Keratinocyte (primary cell): Measurements from ENCODE around the gene CCT7. TPM values are rescaled to one million over a fixed set of nuclear protein-coding genes. Genes with fewer than 3 reads are reported as not detected.

ENCODE experiments used
- DNase-seq: peaks from one replicate; pipeline ENCODE4 v3.0.0-alpha.2; 2011; ENCODE audit warnings: low read depth, missing footprints, low spot score
- FAIRE-seq: peaks from 2 replicates; lab custom pipeline; 2011; peaks lifted over from hg19 to GRCh38; lab: Jason Lieb, UNC
- H2AFZ ChIP-seq: 2 replicates; pipeline ENCODE4 v1.6.0; 2012; ENCODE audit warnings: low read length, control low read depth, inconsistent platforms; ENCODE audit not compliant: control insufficient read depth
- H3K27ac ChIP-seq: 2 replicates; pipeline ENCODE4 v1.5.1; 2011; ENCODE audit warnings: low read length; ENCODE audit not compliant: control insufficient read depth, insufficient read depth
- H3K27me3 ChIP-seq: 3 replicates; pipeline ENCODE4 v1.6.0; 2011; ENCODE audit warnings: low read length; ENCODE audit not compliant: control insufficient read depth, insufficient read depth; ENCODE audit errors: extremely low read depth
- H3K36me3 ChIP-seq, 2 experiments: 2 replicates in 1 of 2; 3 replicates in 1 of 2; pipeline ENCODE4 v1.5.1; 2011; ENCODE audit warnings: low read length in 2 of 2, mild to moderate bottlenecking in 1 of 2; ENCODE audit not compliant: control insufficient read depth in 2 of 2, insufficient read depth in 2 of 2; ENCODE audit errors: extremely low read depth in 1 of 2
- H3K4me1 ChIP-seq: 3 replicates; pipeline ENCODE4 v1.5.1; 2011; ENCODE audit warnings: low read length; ENCODE audit not compliant: control insufficient read depth, insufficient read depth; ENCODE audit errors: extremely low read depth
- H3K4me2 ChIP-seq: 3 replicates; pipeline ENCODE4 v1.6.0; 2011; ENCODE audit warnings: low read depth, low read length; ENCODE audit not compliant: control insufficient read depth, insufficient read depth; ENCODE audit errors: extremely low read depth
- H3K4me3 ChIP-seq, 3 experiments: fragments of 200-600 bp in 1 of 3; sonication (generic) in 1 of 3; 2 replicates in 2 of 3; 3 replicates in 1 of 3; pipeline ENCODE4 v1.5.1; 2011 to 2016; ENCODE audit warnings: low read length in 3 of 3, mild to moderate bottlenecking in 3 of 3, control low read depth in 2 of 3, inconsistent platforms in 1 of 3, low read depth in 1 of 3, mixed read lengths in 1 of 3, mixed run types in 1 of 3, moderate library complexity in 1 of 3; ENCODE audit not compliant: control insufficient read depth in 2 of 3, insufficient read depth in 2 of 3; ENCODE audit errors: extremely low read depth in 1 of 3
- H3K79me2 ChIP-seq: 2 replicates; pipeline ENCODE4 v1.6.0; 2012; ENCODE audit warnings: low read length; ENCODE audit not compliant: control insufficient read depth, insufficient read depth
- H3K9ac ChIP-seq: 3 replicates; pipeline ENCODE4 v1.6.0; 2011; ENCODE audit warnings: low read length; ENCODE audit not compliant: control insufficient read depth, insufficient read depth; ENCODE audit errors: extremely low read depth
- H3K9me1 ChIP-seq: 3 replicates; pipeline ENCODE4 v1.6.0; 2011; ENCODE audit warnings: low read length; ENCODE audit not compliant: control insufficient read depth, insufficient read depth; ENCODE audit errors: extremely low read depth
- H3K9me3 ChIP-seq: 2 replicates; pipeline ENCODE4 v1.5.1; 2012; ENCODE audit warnings: low read depth, low read length; ENCODE audit not compliant: control insufficient read depth
- H4K20me1 ChIP-seq: 3 replicates; pipeline ENCODE4 v1.6.0; 2011; ENCODE audit warnings: low read length; ENCODE audit not compliant: control insufficient read depth, insufficient read depth; ENCODE audit errors: extremely low read depth
- EZH2 ChIP-seq: IDR thresholded peaks from one replicate; pipeline ENCODE4 v1.6.1; 2012; ENCODE audit warnings: inconsistent platforms, mild to moderate bottlenecking, low read length, moderate library complexity
- dilution Hi-C: fragments of 300-500 bp; cut with MboI; formaldehyde crosslinking; loops from one replicate; pipeline ENCODE4 v1.7.0; 2020; ENCODE audit warnings: low sequenced_read_pairs; ENCODE audit not compliant: extremely low pct_ligation_motif_present
- polyA plus RNA-seq, 5 experiments: library from polyadenylated mRNA; depleted of rRNA in 3 of 5; stranded (reverse) in 3 of 5; stranded (forward) in 1 of 5; unstranded in 1 of 5; fragments of >200 nt; gene quantifications; 1 replicate in 1 of 5; 2 replicates in 3 of 5; 3 replicates in 1 of 5; pipeline versions ENCODE4 v1.2.1 to v1.2.3, GENCODE V29; 2011 to 2012; ENCODE audit warnings: missing spikeins in 2 of 5, low read depth in 1 of 5, low replicate concordance in 1 of 5
- TF ChIP-seq, protein P1 (sequence below), 3 experiments: IDR thresholded peaks in 1 of 3; conservative IDR thresholded peaks in 1 of 3; optimal IDR thresholded peaks in 1 of 3; 2 replicates in 2 of 3; 3 replicates in 1 of 3; pipeline versions ENCODE3 to v1.5.1; 2011; ENCODE audit warnings: low read length in 3 of 3, mild to moderate bottlenecking in 3 of 3, moderate library complexity in 2 of 3, control low read depth in 1 of 3, inconsistent platforms in 1 of 3; ENCODE audit not compliant: insufficient read depth in 2 of 3; ENCODE audit errors: extremely low read depth in 1 of 3

Gene CCT7
- polyA plus RNA-seq, 1 donor (not counting 4 experiments of a cell fraction or from before 2014, with no cell fraction given), result 357 TPM

- H3K4me1 ChIP-seq, result peaks cover 13% of the 10 kb centered on the region
- no peaks in the 10 kb centered on the region for H4K20me1 ChIP-seq
- H3K27ac ChIP-seq, result no peak overlapping the region
- H2AFZ ChIP-seq, result no peak overlapping the region
- DNase-seq (no peak), FAIRE-seq (no peak)
- TF ChIP-seq, protein P1, sequence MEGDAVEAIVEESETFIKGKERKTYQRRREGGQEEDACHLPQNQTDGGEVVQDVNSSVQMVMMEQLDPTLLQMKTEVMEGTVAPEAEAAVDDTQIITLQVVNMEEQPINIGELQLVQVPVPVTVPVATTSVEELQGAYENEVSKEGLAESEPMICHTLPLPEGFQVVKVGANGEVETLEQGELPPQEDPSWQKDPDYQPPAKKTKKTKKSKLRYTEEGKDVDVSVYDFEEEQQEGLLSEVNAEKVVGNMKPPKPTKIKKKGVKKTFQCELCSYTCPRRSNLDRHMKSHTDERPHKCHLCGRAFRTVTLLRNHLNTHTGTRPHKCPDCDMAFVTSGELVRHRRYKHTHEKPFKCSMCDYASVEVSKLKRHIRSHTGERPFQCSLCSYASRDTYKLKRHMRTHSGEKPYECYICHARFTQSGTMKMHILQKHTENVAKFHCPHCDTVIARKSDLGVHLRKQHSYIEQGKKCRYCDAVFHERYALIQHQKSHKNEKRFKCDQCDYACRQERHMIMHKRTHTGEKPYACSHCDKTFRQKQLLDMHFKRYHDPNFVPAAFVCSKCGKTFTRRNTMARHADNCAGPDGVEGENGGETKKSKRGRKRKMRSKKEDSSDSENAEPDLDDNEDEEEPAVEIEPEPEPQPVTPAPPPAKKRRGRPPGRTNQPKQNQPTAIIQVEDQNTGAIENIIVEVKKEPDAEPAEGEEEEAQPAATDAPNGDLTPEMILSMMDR (optimal IDR thresholded peaks at IDR 0.05 in 1 of 3, IDR thresholded peaks at IDR 0.05 in 1 of 3, conservative IDR thresholded peaks at IDR 0.05 in 1 of 3; ENCODE audit: extremely low read depth in 1 of 3, insufficient read depth in 2 of 3, low read length in 3 of 3), result no peak
- TF ChIP-seq EZH2, result no peak
- H3K36me3 ChIP-seq, result no peaks in the 10 kb centered on the region
- H3K9me3 ChIP-seq, result no peaks in the 10 kb centered on the region
- no peak overlapping the region for H3K4me3 ChIP-seq
- no peak overlapping the region for H3K4me2 ChIP-seq
- peaks cover 2% of the 10 kb centered on the region for H3K9me1 ChIP-seq
- dilution Hi-C loops, result no loop called here
- peaks cover 23% of the 10 kb centered on the region for H3K79me2 ChIP-seq
- H3K9ac ChIP-seq, result no peak overlapping the region
- no peaks in the 10 kb centered on the region for H3K27me3 ChIP-seq
These were observed 22.0 kb upstream of the CCT7 start for GRCh38 chr2:73212098-73212447.

- Histone ChIP-seq H3K27ac (no peak overlapping the region), H3K79me2 (peaks cover 27% of the 10 kb centered on the region), H3K27me3 (no peaks in the 10 kb centered on the region), H3K4me3 (no peak overlapping the region), H3K4me1 (peaks cover 16% of the 10 kb centered on the region), H3K4me2 (no peak overlapping the region), H3K9ac (no peak overlapping the region), H2AFZ (no peak overlapping the region), H3K36me3 (no peaks in the 10 kb centered on the region), H3K9me3 (no peaks in the 10 kb centered on the region), H3K9me1 (peaks cover 2% of the 10 kb centered on the region), H4K20me1 (no peaks in the 10 kb centered on the region)
- dilution Hi-C loops, result no loop called here
- TF ChIP-seq EZH2, result no peak
- TF ChIP-seq, protein P1 (optimal IDR thresholded peaks at IDR 0.05 in 1 of 3, IDR thresholded peaks at IDR 0.05 in 1 of 3, conservative IDR thresholded peaks at IDR 0.05 in 1 of 3; ENCODE audit: extremely low read depth in 1 of 3, insufficient read depth in 2 of 3, low read length in 3 of 3), result peak; percentile 92 to 98 (median 97)
- DNase-seq (no peak), FAIRE-seq (peak; percentile 20)
These were observed 21.5 kb upstream of the CCT7 start for GRCh38 chr2:73212448-73213176.
